HUES6 (cell line): ENCODE measurements around the gene PCDH12.

Source experiments
- H3K27ac ChIP-seq: 2 replicates; pipeline ENCODE4 v1.7.0; 2013; ENCODE audit warnings: low read depth, mild to moderate bottlenecking, low read length, inconsistent platforms
- H3K27me3 ChIP-seq: 2 replicates; pipeline ENCODE4 v1.6.1; 2013; ENCODE audit warnings: low read length; ENCODE audit not compliant: control insufficient read depth, insufficient read depth
- H3K36me3 ChIP-seq: 2 replicates; pipeline ENCODE4 v1.6.1; 2013; ENCODE audit warnings: low read length; ENCODE audit not compliant: control insufficient read depth, insufficient read depth
- H3K4me1 ChIP-seq: 2 replicates; pipeline ENCODE4 v1.6.1; 2013; ENCODE audit warnings: low read length; ENCODE audit not compliant: control insufficient read depth, insufficient read depth
- H3K4me3 ChIP-seq: 2 replicates; pipeline ENCODE4 v1.5.1; 2013; ENCODE audit warnings: low read depth, low read length
- H3K9ac ChIP-seq: one replicate; pipeline ENCODE4 v1.6.1; 2013; ENCODE audit warnings: mild to moderate bottlenecking, low read length
- H3K9me3 ChIP-seq: 2 replicates; pipeline ENCODE4 v1.6.1; 2013; ENCODE audit warnings: low read depth, low read length; ENCODE audit not compliant: control insufficient read depth, insufficient read depth

PCDH12 gene

GRCh38 chr5:141958113-141958512 lies at the start of gene PCDH12:
Gene PCDH12 (minus strand): TSS chr5:141958202. CDS start chr5:141957851, 351 bp downstream.
- H3K27me3 ChIP-seq, result no peaks in the 10 kb centered on the region
- no peak within 1 kb of the TSS for H3K27ac ChIP-seq
- H3K9me3 ChIP-seq, result no peaks in the 10 kb centered on the region
- H3K4me1 ChIP-seq, result peaks cover 22% of the 10 kb centered on the region
- H3K9ac ChIP-seq, result no peak within 1 kb of the TSS
- no peak within 1 kb of the TSS for H3K4me3 ChIP-seq
- H3K36me3 ChIP-seq, result no peaks in the 10 kb centered on the region

DNA sequence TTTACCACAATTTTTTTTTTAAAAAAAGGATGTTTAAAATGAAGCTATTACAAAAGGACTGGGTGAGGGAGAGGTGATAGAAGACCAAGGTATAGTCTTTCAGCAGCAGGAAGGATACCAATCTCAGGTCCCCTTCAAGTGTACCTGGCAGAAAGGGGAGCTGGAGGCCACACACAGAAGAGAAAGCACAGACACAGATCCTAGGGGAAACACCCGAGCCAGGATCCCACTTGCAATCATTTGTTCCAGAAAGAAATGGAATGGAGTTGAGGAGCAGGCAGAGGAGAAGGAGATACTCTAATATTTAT lies 49.2 kb upstream of the PCDH12 start:
- Histone ChIP-seq H3K36me3 (peaks cover 83% of the 10 kb centered on the region), H3K4me1 (no peaks in the 10 kb centered on the region), H3K27me3 (no peaks in the 10 kb centered on the region), H3K27ac (no peak overlapping the region), H3K9me3 (no peaks in the 10 kb centered on the region), H3K4me3 (no peak overlapping the region), H3K9ac (no peak overlapping the region)

- no peak overlapping the region for H3K9ac ChIP-seq
- H3K9me3 ChIP-seq, result no peaks in the 10 kb centered on the region
- H3K4me1 ChIP-seq, result no peaks in the 10 kb centered on the region
- peaks cover 86% of the 10 kb centered on the region for H3K36me3 ChIP-seq
- H3K4me3 ChIP-seq, result no peak overlapping the region
- no peaks in the 10 kb centered on the region for H3K27me3 ChIP-seq
- H3K27ac ChIP-seq, result no peak overlapping the region
Observed at GRCh38 chr5:142006363-142007236, 48.6 kb upstream of the PCDH12 start.

DNA sequence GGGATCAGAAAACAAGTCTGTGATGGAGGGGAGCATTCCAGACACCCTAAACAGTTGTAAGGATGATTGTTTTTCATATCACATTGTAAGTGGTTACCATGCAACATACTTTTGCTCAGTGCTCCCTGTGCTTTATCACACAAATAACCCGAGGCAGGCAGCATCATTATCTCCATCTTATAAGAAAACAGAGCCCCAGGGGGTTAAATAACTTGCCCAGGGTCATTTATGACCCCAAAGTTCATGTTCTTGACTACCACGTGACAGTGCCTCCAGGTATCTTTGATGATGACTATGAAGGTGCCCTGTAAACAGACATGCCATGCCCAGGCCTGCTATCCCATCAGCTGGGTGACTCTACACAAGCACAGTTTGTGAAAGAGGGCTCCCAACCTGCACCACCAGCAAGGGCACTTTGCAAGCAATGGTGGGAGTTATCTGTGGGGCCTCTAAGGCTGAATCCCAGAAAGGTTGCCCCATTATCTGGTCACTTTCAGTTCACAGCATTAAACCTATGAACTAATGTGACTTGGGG lies 45.3 kb upstream of the PCDH12 start:
- Histone ChIP-seq H3K27ac (no peak overlapping the region), H3K27me3 (no peaks in the 10 kb centered on the region), H3K9me3 (no peaks in the 10 kb centered on the region), H3K4me3 (no peak overlapping the region), H3K9ac (no peak overlapping the region), H3K4me1 (no peaks in the 10 kb centered on the region), H3K36me3 (peaks cover 85% of the 10 kb centered on the region)

- Histone ChIP-seq H3K9ac (no peak overlapping the region), H3K27ac (no peak overlapping the region), H3K4me1 (no peaks in the 10 kb centered on the region), H3K36me3 (peaks cover 72% of the 10 kb centered on the region), H3K9me3 (no peaks in the 10 kb centered on the region), H3K27me3 (no peaks in the 10 kb centered on the region), H3K4me3 (no peak overlapping the region)
Observed at GRCh38 chr5:142000704-142001484, 42.9 kb upstream of the PCDH12 start.

GRCh38 chr5:142000173-142000572 lies 42.2 kb upstream of the PCDH12 start:
- Histone ChIP-seq H3K4me3 (no peak overlapping the region), H3K9ac (no peak overlapping the region)

GRCh38 chr5:141997358-141997960 lies 39.5 kb upstream of the PCDH12 start:
- no peak overlapping the region for H3K4me3 ChIP-seq
- H3K27ac ChIP-seq, result no peak overlapping the region
- no peaks in the 10 kb centered on the region for H3K9me3 ChIP-seq
- H3K9ac ChIP-seq, result no peak overlapping the region
- peaks cover 62% of the 10 kb centered on the region for H3K36me3 ChIP-seq
- H3K4me1 ChIP-seq, result no peaks in the 10 kb centered on the region
- H3K27me3 ChIP-seq, result no peaks in the 10 kb centered on the region

More at GRCh38 chr5:142000173-142000572, 42.2 kb upstream of the PCDH12 start:
- no peaks in the 10 kb centered on the region for H3K9me3 ChIP-seq
- peaks cover 65% of the 10 kb centered on the region for H3K36me3 ChIP-seq
- no peaks in the 10 kb centered on the region for H3K4me1 ChIP-seq
- no peak overlapping the region for H3K27ac ChIP-seq
- no peaks in the 10 kb centered on the region for H3K27me3 ChIP-seq

DNA sequence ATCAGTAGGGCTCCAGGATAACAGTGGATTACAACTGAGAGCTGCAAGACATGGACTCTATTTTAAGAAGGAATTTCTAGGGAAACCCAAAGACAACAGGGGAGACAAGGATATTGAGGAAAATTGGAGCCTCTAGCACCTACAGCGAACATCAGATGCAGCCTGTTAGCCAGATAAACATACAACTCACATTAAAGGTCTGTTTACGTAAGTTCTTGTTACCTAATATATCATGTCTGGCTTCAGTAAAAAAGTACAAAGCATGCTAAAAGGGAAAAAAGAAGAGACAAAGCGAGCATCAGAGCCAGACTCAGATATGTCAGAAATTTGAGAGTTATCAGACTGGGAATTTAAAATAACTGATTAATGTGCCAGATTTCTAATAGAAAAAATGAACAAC lies 37.7 kb upstream of the PCDH12 start:
- no peak overlapping the region for H3K4me3 ChIP-seq
- H3K36me3 ChIP-seq, result peaks cover 52% of the 10 kb centered on the region
- no peak overlapping the region for H3K9ac ChIP-seq
- H3K9me3 ChIP-seq, result no peaks in the 10 kb centered on the region
- no peak overlapping the region for H3K27ac ChIP-seq
- no peaks in the 10 kb centered on the region for H3K27me3 ChIP-seq
- no peaks in the 10 kb centered on the region for H3K4me1 ChIP-seq

- H3K36me3 ChIP-seq, result peaks cover 52% of the 10 kb centered on the region
- no peak overlapping the region for H3K4me3 ChIP-seq
- no peaks in the 10 kb centered on the region for H3K4me1 ChIP-seq
- no peaks in the 10 kb centered on the region for H3K27me3 ChIP-seq
- H3K9me3 ChIP-seq, result no peaks in the 10 kb centered on the region
- H3K9ac ChIP-seq, result no peak overlapping the region
- no peak overlapping the region for H3K27ac ChIP-seq
Observed at GRCh38 chr5:141994511-141995136, 36.6 kb upstream of the PCDH12 start.

GRCh38 chr5:141992349-141992963 lies 34.5 kb upstream of the PCDH12 start:
- H3K9me3 ChIP-seq, result no peaks in the 10 kb centered on the region
- H3K4me3 ChIP-seq, result no peak overlapping the region
- no peak overlapping the region for H3K27ac ChIP-seq
- no peak overlapping the region for H3K9ac ChIP-seq
- H3K27me3 ChIP-seq, result no peaks in the 10 kb centered on the region
- no peaks in the 10 kb centered on the region for H3K4me1 ChIP-seq
- H3K36me3 ChIP-seq, result peaks cover 48% of the 10 kb centered on the region
